ENCODE measurements around the gene ZC3HAV1L. TPM values are rescaled to one million over a fixed set of nuclear protein-coding genes. Genes with fewer than 3 reads are reported as not detected.

ZC3HAV1L gene
- total RNA-seq, 6 experiments from 2014 or later, result 0.93 to 3.7 (median 1.8) TPM

- no peaks in the 10 kb centered on the region for H3K4me1 ChIP-seq
- TF ChIP-seq CTCF (IDR thresholded peaks at IDR 0.05) (no peak), POLR2A (IDR thresholded peaks at IDR 0.05) (no peak)
- H3K36me3 ChIP-seq, result no peaks in the 10 kb centered on the region
- no peak overlapping the region for H3K27ac ChIP-seq
- H3K4me3 ChIP-seq, result no peak overlapping the region
- no peak for ATAC-seq
- no peaks in the 10 kb centered on the region for H3K27me3 ChIP-seq
- H3K9me3 ChIP-seq, result no peaks in the 10 kb centered on the region
- DNase-seq, result no peak
- intact Hi-C loops (cut with DNase I), result no loop called here
These were observed 31.3 kb downstream of the ZC3HAV1L start for GRCh38 chr7:139004321-139005090.

GRCh38 chr7:138999414-138999813, 36.4 kb downstream of the ZC3HAV1L start:
- TF ChIP-seq CTCF (IDR thresholded peaks at IDR 0.05) (no peak), POLR2A (IDR thresholded peaks at IDR 0.05) (no peak)
- 71% methylated on average over 3 of the region's 3 CpGs for WGBS (ENCODE audit: insufficient coverage, low coverage, low lambda C conversion rate, missing lambda C conversion rate)
- Histone ChIP-seq H3K27me3 (no peaks in the 10 kb centered on the region), H3K9me3 (no peaks in the 10 kb centered on the region), H3K36me3 (no peaks in the 10 kb centered on the region), H3K27ac (no peak overlapping the region), H3K4me3 (no peak overlapping the region), H3K4me1 (no peaks in the 10 kb centered on the region)
- DNase-seq (no peak), ATAC-seq (no peak)
- intact Hi-C loops (cut with DNase I), result no loop called here

- intact Hi-C loops (cut with DNase I), result no loop called here
- H3K27ac ChIP-seq, result no peak overlapping the region
- no peaks in the 10 kb centered on the region for H3K36me3 ChIP-seq
- no peak overlapping the region for H3K4me3 ChIP-seq
- no peaks in the 10 kb centered on the region for H3K4me1 ChIP-seq
- ATAC-seq (no peak), DNase-seq (no peak)
- no peaks in the 10 kb centered on the region for H3K27me3 ChIP-seq
- 66% methylated on average over 7 of the region's 8 CpGs for WGBS (ENCODE audit: insufficient coverage, low coverage, low lambda C conversion rate, missing lambda C conversion rate)
- TF ChIP-seq POLR2A (IDR thresholded peaks at IDR 0.05), result no peak
- TF ChIP-seq CTCF (IDR thresholded peaks at IDR 0.05), result no peak
- no peaks in the 10 kb centered on the region for H3K9me3 ChIP-seq
These were observed 43.8 kb downstream of the ZC3HAV1L start for GRCh38 chr7:138992052-138992531.

DNA sequence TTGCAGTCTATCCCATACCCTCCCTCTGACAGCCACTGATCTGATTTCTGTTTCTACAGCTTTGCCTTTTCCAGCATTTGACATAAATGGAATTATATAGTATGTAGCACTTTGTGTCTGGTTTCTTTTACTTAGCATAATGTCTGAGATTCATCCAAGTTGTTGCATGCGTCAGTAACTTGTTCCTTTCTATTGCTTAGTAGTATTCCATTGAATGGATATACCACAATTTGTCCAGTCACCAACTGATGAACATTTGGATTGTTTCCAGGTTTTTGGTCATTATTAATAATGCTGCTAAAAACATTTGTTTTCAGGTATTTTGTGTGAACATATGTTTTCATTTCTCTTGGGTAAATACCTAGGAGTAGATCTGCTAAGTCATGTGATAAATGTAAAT, 48.2 kb downstream of the ZC3HAV1L start:
- TF ChIP-seq POLR2A (IDR thresholded peaks at IDR 0.05), result no peak
- no peak for TF ChIP-seq CTCF (IDR thresholded peaks at IDR 0.05)
- WGBS (ENCODE audit: insufficient coverage, low coverage, low lambda C conversion rate, missing lambda C conversion rate), result 77% methylated on average over 1 of the region's 1 CpG
- Histone ChIP-seq H3K36me3 (no peaks in the 10 kb centered on the region), H3K27ac (no peak overlapping the region), H3K27me3 (no peaks in the 10 kb centered on the region), H3K9me3 (no peaks in the 10 kb centered on the region), H3K4me1 (no peaks in the 10 kb centered on the region), H3K4me3 (no peak overlapping the region)
- intact Hi-C loops (cut with DNase I), result no loop called here
- DNase-seq (no peak), ATAC-seq (no peak)

All from right lobe of liver (tissue), 6 donors.